OCI-LY1 (cell line): ENCODE results near the gene PCSK7.

Experiments
- EZH2 ChIP-seq: fragments of 200-600 bp; sonication (generic), shearing (Covaris generic); IDR thresholded peaks from 2 replicates; pipeline ENCODE4 v1.8.0; 2017; ENCODE audit warnings: borderline replicate concordance, mixed run types, mild to moderate bottlenecking, antibody characterized with exemption, low read length, moderate library complexity, mixed read lengths
- TF ChIP-seq, protein P1 (sequence below): fragments of 200-600 bp; sonication (generic), shearing (Covaris generic); IDR thresholded peaks from 2 replicates; pipeline ENCODE4 v1.5.1; 2017; ENCODE audit warnings: mild to moderate bottlenecking, antibody characterized with exemption, low read length, moderate library complexity, mixed read lengths

DNA sequence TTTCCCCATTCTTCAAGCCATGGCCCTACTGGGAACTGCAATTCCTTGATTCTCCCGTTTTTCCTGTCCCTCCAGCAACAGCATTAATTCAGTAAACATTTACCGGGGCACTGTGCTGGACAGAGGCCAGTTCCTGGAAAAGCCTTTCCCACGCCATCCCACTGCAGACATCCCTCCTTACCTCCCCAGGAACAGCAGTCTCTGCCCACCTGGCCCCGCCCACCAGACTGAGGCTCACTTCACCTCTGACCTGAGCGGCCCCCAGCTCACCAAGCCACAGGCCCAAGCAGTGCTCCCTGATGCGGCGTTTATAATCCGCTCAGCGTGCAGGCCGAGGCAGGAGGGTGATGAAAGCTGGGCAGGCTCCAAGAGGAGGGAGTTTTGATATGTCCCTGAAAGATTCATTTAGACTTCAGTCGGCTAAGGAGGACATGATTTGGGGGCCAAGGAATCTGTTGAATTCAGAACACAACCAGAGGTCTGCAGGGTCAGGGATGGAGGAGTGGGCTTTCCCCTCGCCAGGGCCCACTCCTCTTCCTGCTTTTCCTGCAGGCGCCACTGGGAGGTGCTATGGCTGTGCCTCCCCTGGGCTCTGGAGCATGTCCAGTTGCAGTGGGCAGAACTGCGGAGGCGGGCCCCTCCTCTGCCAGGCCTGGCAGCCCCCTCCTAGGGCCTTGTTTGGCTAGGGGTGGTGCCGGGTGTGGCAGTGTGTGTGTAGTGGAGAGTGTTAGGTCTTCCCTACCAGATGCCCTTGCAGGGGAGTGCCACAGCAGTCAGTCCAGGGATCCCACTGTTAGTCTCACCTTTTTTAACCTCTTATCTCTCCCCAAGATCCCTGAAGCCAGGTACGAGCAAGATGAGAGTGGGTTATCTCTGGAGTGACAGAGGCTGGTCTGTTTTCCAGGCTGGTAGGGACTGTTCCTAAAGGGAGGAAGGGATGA lies 34.1 kb downstream of the PCSK7 start:
- TF ChIP-seq, protein P1, sequence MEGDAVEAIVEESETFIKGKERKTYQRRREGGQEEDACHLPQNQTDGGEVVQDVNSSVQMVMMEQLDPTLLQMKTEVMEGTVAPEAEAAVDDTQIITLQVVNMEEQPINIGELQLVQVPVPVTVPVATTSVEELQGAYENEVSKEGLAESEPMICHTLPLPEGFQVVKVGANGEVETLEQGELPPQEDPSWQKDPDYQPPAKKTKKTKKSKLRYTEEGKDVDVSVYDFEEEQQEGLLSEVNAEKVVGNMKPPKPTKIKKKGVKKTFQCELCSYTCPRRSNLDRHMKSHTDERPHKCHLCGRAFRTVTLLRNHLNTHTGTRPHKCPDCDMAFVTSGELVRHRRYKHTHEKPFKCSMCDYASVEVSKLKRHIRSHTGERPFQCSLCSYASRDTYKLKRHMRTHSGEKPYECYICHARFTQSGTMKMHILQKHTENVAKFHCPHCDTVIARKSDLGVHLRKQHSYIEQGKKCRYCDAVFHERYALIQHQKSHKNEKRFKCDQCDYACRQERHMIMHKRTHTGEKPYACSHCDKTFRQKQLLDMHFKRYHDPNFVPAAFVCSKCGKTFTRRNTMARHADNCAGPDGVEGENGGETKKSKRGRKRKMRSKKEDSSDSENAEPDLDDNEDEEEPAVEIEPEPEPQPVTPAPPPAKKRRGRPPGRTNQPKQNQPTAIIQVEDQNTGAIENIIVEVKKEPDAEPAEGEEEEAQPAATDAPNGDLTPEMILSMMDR, result peak; percentile 34
- TF ChIP-seq EZH2, result no peak
